ENCODE measurements around the gene C19orf85.

GRCh38 chr19:55495646-55496349, 31.2 kb upstream of the C19orf85 start:
- TF ChIP-seq POLR2A (IDR thresholded peaks at IDR 0.05) (no peak), CTCF (IDR thresholded peaks at IDR 0.05) (no peak)
